Neural cell (in vitro differentiated cells): Measurements from ENCODE around the gene DNER. TPM values are rescaled to one million over a fixed set of nuclear protein-coding genes. Genes with fewer than 3 reads are reported as not detected.
A peak's percentile ranks its signal among the peaks of the same experiment; 100 is the strongest.

ENCODE experiments used
- H2AFZ ChIP-seq: fragments of 200-600, 300-800 bp; sonication (generic), shearing (Covaris generic); 2 replicates; pipeline ENCODE4 v1.6.0; 2014; ENCODE audit warnings: low read depth, mild to moderate bottlenecking, antibody characterized with exemption, low read length, moderate library complexity
- H3F3A ChIP-seq: fragments of 200-600 bp; shearing (Covaris generic); 2 replicates; pipeline ENCODE4 v1.6.1; 2016; ENCODE audit warnings: mild to moderate bottlenecking, moderate library complexity, mixed read lengths, antibody characterized with exemption, low read length; ENCODE audit not compliant: insufficient read depth, poor library complexity, severe bottlenecking
- H3K27ac ChIP-seq: fragments of 200-600, 300-800 bp; sonication (generic), shearing (Covaris generic); 2 replicates; pipeline ENCODE4 v1.5.1; 2014; ENCODE audit warnings: mild to moderate bottlenecking, low read length, moderate library complexity
- H3K27me3 ChIP-seq: fragments of 300-800, 200-600 bp; sonication (generic), shearing (Covaris generic); 2 replicates; pipeline ENCODE4 v1.6.0; 2014; ENCODE audit warnings: mild to moderate bottlenecking, low read depth, low read length, moderate library complexity; ENCODE audit not compliant: insufficient read depth
- H3K36me3 ChIP-seq: fragments of 300-800, 200-600 bp; sonication (generic), shearing (Covaris generic); 2 replicates; pipeline ENCODE4 v1.5.1; 2014; ENCODE audit warnings: mild to moderate bottlenecking, antibody characterized with exemption, low read length, moderate library complexity; ENCODE audit not compliant: insufficient read depth
- H3K4me2 ChIP-seq: fragments of 300-800, 200-600 bp; sonication (generic), shearing (Covaris generic); 2 replicates; pipeline ENCODE4 v1.6.0; 2014; ENCODE audit warnings: mild to moderate bottlenecking, low read length
- H3K4me3 ChIP-seq: fragments of 300-800, 200-600 bp; sonication (generic), shearing (Covaris generic); 2 replicates; pipeline ENCODE4 v1.5.1; 2014; ENCODE audit warnings: mild to moderate bottlenecking, low read length, moderate library complexity
- H3K79me2 ChIP-seq: fragments of 200-600 bp; shearing (Covaris generic); replicated peaks from 2 replicates; pipeline ENCODE4 v1.6.0; 2014; ENCODE audit warnings: mild to moderate bottlenecking, low read length, moderate library complexity; ENCODE audit not compliant: insufficient read depth
- H3K9ac ChIP-seq: fragments of 300-800, 200-600 bp; sonication (generic), shearing (Covaris generic); 2 replicates; pipeline ENCODE4 v1.6.1; 2016; ENCODE audit warnings: mild to moderate bottlenecking, low read length, mixed read lengths
- H3K9me2 ChIP-seq: fragments of 200-600 bp; shearing (Covaris generic); 2 replicates; pipeline ENCODE4 v1.6.1; 2016; ENCODE audit warnings: mild to moderate bottlenecking, low read length, mixed read lengths; ENCODE audit not compliant: insufficient read depth
- H3K9me3 ChIP-seq: fragments of 200-600, 300-800 bp; sonication (generic), shearing (Covaris generic); 2 replicates; pipeline ENCODE4 v1.6.1; 2016; ENCODE audit warnings: mild to moderate bottlenecking, mixed run types, low read length, moderate library complexity, mixed read lengths
- H4K20me1 ChIP-seq: fragments of 200-600 bp; shearing (Covaris generic); 2 replicates; pipeline ENCODE4 v1.6.1; 2016; ENCODE audit warnings: mild to moderate bottlenecking, mixed run types; ENCODE audit not compliant: insufficient read depth
- EP300 ChIP-seq: fragments of 450-650 bp; conservative IDR thresholded peaks from 2 replicates; pipeline ENCODE4 v1.6.1; 2014; ENCODE audit warnings: antibody characterized with exemption, mild to moderate bottlenecking, moderate library complexity; ENCODE audit not compliant: poor library complexity, severe bottlenecking
- EZH2 ChIP-seq: fragments of 200-600, 300-800 bp; shearing (Covaris generic), sonication (generic); IDR thresholded peaks from 2 replicates; pipeline ENCODE4 v1.6.1; 2014; ENCODE audit warnings: antibody characterized with exemption, low read length, borderline replicate concordance, mild to moderate bottlenecking; ENCODE audit not compliant: insufficient read depth, poor library complexity, severe bottlenecking
- MXI1 ChIP-seq: fragments of 450-650 bp; conservative IDR thresholded peaks from 2 replicates; pipeline ENCODE4 v1.6.1; 2014; ENCODE audit warnings: antibody characterized with exemption, mild to moderate bottlenecking; ENCODE audit not compliant: poor library complexity, severe bottlenecking
- POLR2AphosphoS5 ChIP-seq: IDR thresholded peaks from 2 replicates; pipeline ENCODE4 v1.6.1; 2012
- RAD21 ChIP-seq: fragments of 450-650 bp; conservative IDR thresholded peaks from 2 replicates; pipeline ENCODE4 v1.6.1; 2014; ENCODE audit warnings: antibody characterized with exemption, mild to moderate bottlenecking, moderate library complexity
- SMC3 ChIP-seq: fragments of 450-650 bp; conservative IDR thresholded peaks from 2 replicates; pipeline ENCODE4 v1.6.1; 2014; ENCODE audit warnings: antibody characterized with exemption, mild to moderate bottlenecking, moderate library complexity; ENCODE audit not compliant: poor library complexity
- TAF1 ChIP-seq: IDR thresholded peaks from 2 replicates; pipeline ENCODE4 v1.6.1; 2012; ENCODE audit warnings: low read depth
- polyA plus RNA-seq: library from polyadenylated mRNA; depleted of rRNA; stranded (reverse); fragments of >200 nt; gene quantifications from 2 replicates; pipeline ENCODE4 v1.2.3, GENCODE V29; 2014
- TF ChIP-seq, protein P1 (sequence below): IDR thresholded peaks from 2 replicates; pipeline ENCODE4 v1.6.1; 2012; ENCODE audit warnings: borderline replicate concordance
- TF ChIP-seq, protein P2 (sequence below): fragments of 450-650 bp; IDR thresholded peaks from 2 replicates; pipeline ENCODE4 v1.5.1; 2014; ENCODE audit warnings: antibody characterized with exemption, mild to moderate bottlenecking, moderate library complexity; ENCODE audit not compliant: poor library complexity, severe bottlenecking

DNER gene
- polyA plus RNA-seq, 1 donor from 2014 or later: 310 TPM

DNA sequence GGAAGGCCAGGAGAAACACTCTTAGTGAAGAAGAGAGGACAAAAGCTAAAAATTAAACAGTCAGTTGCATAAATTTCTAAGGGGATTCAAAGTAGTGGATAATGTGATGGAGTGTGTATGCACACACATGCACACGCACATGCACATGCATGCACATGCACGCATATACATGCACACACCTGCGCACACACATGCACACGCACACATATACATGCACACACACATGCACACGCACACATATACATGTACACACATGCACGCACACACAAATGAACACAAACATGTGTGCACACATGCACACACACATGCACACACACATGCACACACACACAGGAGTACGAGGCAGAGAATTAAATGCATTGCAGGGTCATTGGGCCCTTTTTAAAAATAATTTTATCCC lies 117.6 kb downstream of the DNER start:
- no peak for TF ChIP-seq MXI1
- TF ChIP-seq EP300: no peak
- TF ChIP-seq EZH2: no peak
- TF ChIP-seq TAF1: no peak
- TF ChIP-seq, protein P1, sequence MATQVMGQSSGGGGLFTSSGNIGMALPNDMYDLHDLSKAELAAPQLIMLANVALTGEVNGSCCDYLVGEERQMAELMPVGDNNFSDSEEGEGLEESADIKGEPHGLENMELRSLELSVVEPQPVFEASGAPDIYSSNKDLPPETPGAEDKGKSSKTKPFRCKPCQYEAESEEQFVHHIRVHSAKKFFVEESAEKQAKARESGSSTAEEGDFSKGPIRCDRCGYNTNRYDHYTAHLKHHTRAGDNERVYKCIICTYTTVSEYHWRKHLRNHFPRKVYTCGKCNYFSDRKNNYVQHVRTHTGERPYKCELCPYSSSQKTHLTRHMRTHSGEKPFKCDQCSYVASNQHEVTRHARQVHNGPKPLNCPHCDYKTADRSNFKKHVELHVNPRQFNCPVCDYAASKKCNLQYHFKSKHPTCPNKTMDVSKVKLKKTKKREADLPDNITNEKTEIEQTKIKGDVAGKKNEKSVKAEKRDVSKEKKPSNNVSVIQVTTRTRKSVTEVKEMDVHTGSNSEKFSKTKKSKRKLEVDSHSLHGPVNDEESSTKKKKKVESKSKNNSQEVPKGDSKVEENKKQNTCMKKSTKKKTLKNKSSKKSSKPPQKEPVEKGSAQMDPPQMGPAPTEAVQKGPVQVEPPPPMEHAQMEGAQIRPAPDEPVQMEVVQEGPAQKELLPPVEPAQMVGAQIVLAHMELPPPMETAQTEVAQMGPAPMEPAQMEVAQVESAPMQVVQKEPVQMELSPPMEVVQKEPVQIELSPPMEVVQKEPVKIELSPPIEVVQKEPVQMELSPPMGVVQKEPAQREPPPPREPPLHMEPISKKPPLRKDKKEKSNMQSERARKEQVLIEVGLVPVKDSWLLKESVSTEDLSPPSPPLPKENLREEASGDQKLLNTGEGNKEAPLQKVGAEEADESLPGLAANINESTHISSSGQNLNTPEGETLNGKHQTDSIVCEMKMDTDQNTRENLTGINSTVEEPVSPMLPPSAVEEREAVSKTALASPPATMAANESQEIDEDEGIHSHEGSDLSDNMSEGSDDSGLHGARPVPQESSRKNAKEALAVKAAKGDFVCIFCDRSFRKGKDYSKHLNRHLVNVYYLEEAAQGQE: no peak
- no peak for TF ChIP-seq SMC3
- no peak for TF ChIP-seq RAD21
- TF ChIP-seq POLR2AphosphoS5: no peak
- TF ChIP-seq, protein P2, sequence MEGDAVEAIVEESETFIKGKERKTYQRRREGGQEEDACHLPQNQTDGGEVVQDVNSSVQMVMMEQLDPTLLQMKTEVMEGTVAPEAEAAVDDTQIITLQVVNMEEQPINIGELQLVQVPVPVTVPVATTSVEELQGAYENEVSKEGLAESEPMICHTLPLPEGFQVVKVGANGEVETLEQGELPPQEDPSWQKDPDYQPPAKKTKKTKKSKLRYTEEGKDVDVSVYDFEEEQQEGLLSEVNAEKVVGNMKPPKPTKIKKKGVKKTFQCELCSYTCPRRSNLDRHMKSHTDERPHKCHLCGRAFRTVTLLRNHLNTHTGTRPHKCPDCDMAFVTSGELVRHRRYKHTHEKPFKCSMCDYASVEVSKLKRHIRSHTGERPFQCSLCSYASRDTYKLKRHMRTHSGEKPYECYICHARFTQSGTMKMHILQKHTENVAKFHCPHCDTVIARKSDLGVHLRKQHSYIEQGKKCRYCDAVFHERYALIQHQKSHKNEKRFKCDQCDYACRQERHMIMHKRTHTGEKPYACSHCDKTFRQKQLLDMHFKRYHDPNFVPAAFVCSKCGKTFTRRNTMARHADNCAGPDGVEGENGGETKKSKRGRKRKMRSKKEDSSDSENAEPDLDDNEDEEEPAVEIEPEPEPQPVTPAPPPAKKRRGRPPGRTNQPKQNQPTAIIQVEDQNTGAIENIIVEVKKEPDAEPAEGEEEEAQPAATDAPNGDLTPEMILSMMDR: no peak
- Histone ChIP-seq H3K27ac (no peak overlapping the region), H3K4me3 (no peak overlapping the region), H3K27me3 (no peaks in the 10 kb centered on the region), H3K9me2 (no peaks in the 10 kb centered on the region), H3K4me2 (no peak overlapping the region), H3K9me3 (no peaks in the 10 kb centered on the region), H3F3A (peaks cover 5% of the 10 kb centered on the region), H3K9ac (no peak overlapping the region), H4K20me1 (no peaks in the 10 kb centered on the region), H3K36me3 (no peaks in the 10 kb centered on the region), H2AFZ (no peak overlapping the region), H3K79me2 (peaks cover 16% of the 10 kb centered on the region)

DNA sequence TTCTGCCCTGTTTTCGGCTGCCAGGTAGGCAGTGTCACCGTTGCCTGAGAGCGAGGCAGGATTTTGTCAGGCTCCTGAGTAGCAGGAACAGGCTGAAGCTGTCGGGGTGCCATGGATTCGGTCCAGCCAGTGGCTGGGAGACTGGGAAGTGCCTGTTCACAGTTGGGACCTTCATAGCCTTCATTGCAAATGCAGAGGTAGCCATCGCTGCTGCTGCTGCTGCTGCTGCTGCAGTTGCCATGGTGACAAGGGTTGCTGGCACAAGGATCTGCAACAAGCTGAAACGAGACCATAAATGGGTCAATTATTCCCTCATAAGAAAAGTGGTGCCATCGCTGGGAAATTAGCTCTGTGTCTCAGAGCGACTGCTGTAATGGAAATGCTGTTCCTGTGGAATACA lies 122.7 kb downstream of the DNER start:
- no peaks in the 10 kb centered on the region for H3K27me3 ChIP-seq
- no peak for TF ChIP-seq EZH2
- TF ChIP-seq, protein P2: no peak
- peak; percentile 93 for TF ChIP-seq EP300
- TF ChIP-seq MXI1: peak; percentile 57
- TF ChIP-seq POLR2AphosphoS5: peak; percentile 85
- TF ChIP-seq TAF1: peak; percentile 49
- TF ChIP-seq, protein P1: peak; percentile 59
- peak; percentile 47 for TF ChIP-seq SMC3
- no peaks in the 10 kb centered on the region for H3K36me3 ChIP-seq
- no peak overlapping the region for H2AFZ ChIP-seq
- peak overlapping the region; percentile 64 for H3K9ac ChIP-seq
- H3K4me2 ChIP-seq: peak overlapping the region; percentile 80
- peaks cover 17% of the 10 kb centered on the region for H3K79me2 ChIP-seq
- peaks cover 5% of the 10 kb centered on the region for H3F3A ChIP-seq
- H3K4me3 ChIP-seq: peak overlapping the region; percentile 56
- H4K20me1 ChIP-seq: no peaks in the 10 kb centered on the region
- H3K9me2 ChIP-seq: no peaks in the 10 kb centered on the region
- H3K9me3 ChIP-seq: no peaks in the 10 kb centered on the region
- H3K27ac ChIP-seq: peak overlapping the region; percentile 91
